ENCODE data around the gene FLVCR2. TPM values are rescaled to one million over a fixed set of nuclear protein-coding genes. Genes with fewer than 3 reads are reported as not detected.
A peak's percentile ranks its signal among the peaks of the same experiment; 100 is the strongest.

Gene FLVCR2
- total and polyA plus RNA-seq, 2 donors = 1.9 to 5.7 TPM

GRCh38 chr14:75539561-75540478, 38.6 kb upstream of the FLVCR2 start:
- no peak overlapping the region for H3K4me3 ChIP-seq (ENCODE audit: low read length in 2 of 2)

GRCh38 chr14:75540479-75540851, 38.0 kb upstream of the FLVCR2 start:
- Histone ChIP-seq H3K4me1 (ENCODE audit: control insufficient read depth in 2 of 2, insufficient read depth in 2 of 2, low read length in 2 of 2) (peaks cover 9 to 28% of the 10 kb centered on the region in 2 donors), H3K27ac (ENCODE audit: low read depth in 1 of 2, low read length in 1 of 2) (no peak overlapping the region), H3K4me3 (ENCODE audit: low read length in 2 of 2) (no peak overlapping the region), H3K27me3 (ENCODE audit: control insufficient read depth in 2 of 2, insufficient read depth in 1 of 2, low read length in 1 of 2) (no peaks in the 10 kb centered on the region), H3K36me3 (ENCODE audit: control insufficient read depth in 2 of 2, insufficient read depth in 2 of 2, low read length in 1 of 2) (peaks cover 0 to 2% of the 10 kb centered on the region in 2 donors), H3K9me3 (ENCODE audit: control insufficient read depth in 2 of 2, insufficient read depth in 1 of 2, low read length in 1 of 2) (no peaks in the 10 kb centered on the region)
- 92% methylated on average over 7 of the region's 7 CpGs for WGBS
- DNase-seq (ENCODE audit: low read depth in 6 of 9, low spot score in 9 of 9) = no peak

More at GRCh38 chr14:75539561-75540478, 38.6 kb upstream of the FLVCR2 start:
- DNase-seq (ENCODE audit: low read depth in 6 of 9, low spot score in 9 of 9) = no peak
- WGBS = 78% methylated on average over 17 of the region's 17 CpGs
- H3K9me3 ChIP-seq (ENCODE audit: control insufficient read depth in 2 of 2, insufficient read depth in 1 of 2, low read length in 1 of 2) = no peaks in the 10 kb centered on the region
- peaks cover 0 to 2% of the 10 kb centered on the region in 2 donors for H3K36me3 ChIP-seq (ENCODE audit: control insufficient read depth in 2 of 2, insufficient read depth in 2 of 2, low read length in 1 of 2)
- H3K27ac ChIP-seq (ENCODE audit: low read depth in 1 of 2, low read length in 1 of 2) = no peak overlapping the region
- H3K4me1 ChIP-seq (ENCODE audit: control insufficient read depth in 2 of 2, insufficient read depth in 2 of 2, low read length in 2 of 2) = peaks cover 9 to 28% of the 10 kb centered on the region in 2 donors
- no peaks in the 10 kb centered on the region for H3K27me3 ChIP-seq (ENCODE audit: control insufficient read depth in 2 of 2, insufficient read depth in 1 of 2, low read length in 1 of 2)

GRCh38 chr14:75542588-75543091, 35.8 kb upstream of the FLVCR2 start:
- 6% methylated on average over 10 of the region's 10 CpGs for WGBS
- DNase-seq (ENCODE audit: low read depth in 6 of 9, low spot score in 9 of 9) = peak in 4 of 9 donors; percentile 41 to 79 (median 57)
- H3K9me3 ChIP-seq (ENCODE audit: control insufficient read depth in 2 of 2, insufficient read depth in 1 of 2, low read length in 1 of 2) = no peaks in the 10 kb centered on the region
- H3K27ac ChIP-seq (ENCODE audit: low read depth in 1 of 2, low read length in 1 of 2) = peak overlapping the region; percentile 75 to 79
- peaks cover 9 to 28% of the 10 kb centered on the region in 2 donors for H3K4me1 ChIP-seq (ENCODE audit: control insufficient read depth in 2 of 2, insufficient read depth in 2 of 2, low read length in 2 of 2)
- H3K27me3 ChIP-seq (ENCODE audit: control insufficient read depth in 2 of 2, insufficient read depth in 1 of 2, low read length in 1 of 2) = no peaks in the 10 kb centered on the region
- peak overlapping the region; percentile 4 to 5 for H3K4me3 ChIP-seq (ENCODE audit: low read length in 2 of 2)
- peaks cover 0 to 2% of the 10 kb centered on the region in 2 donors for H3K36me3 ChIP-seq (ENCODE audit: control insufficient read depth in 2 of 2, insufficient read depth in 2 of 2, low read length in 1 of 2)

- 10% methylated on average over 4 of the region's 4 CpGs for whole genome bisulfite sequencing
- peaks cover 9 to 28% of the 10 kb centered on the region in 2 donors for H3K4me1 ChIP-seq (ENCODE audit: control insufficient read depth in 2 of 2, insufficient read depth in 2 of 2, low read length in 2 of 2)
- peak overlapping the region; percentile 75 to 79 for H3K27ac ChIP-seq (ENCODE audit: low read depth in 1 of 2, low read length in 1 of 2)
- DNase-seq (ENCODE audit: low read depth in 6 of 9, low spot score in 9 of 9) = peak in 2 of 9 donors; percentile 27 to 58
- no peaks in the 10 kb centered on the region for H3K27me3 ChIP-seq (ENCODE audit: control insufficient read depth in 2 of 2, insufficient read depth in 1 of 2, low read length in 1 of 2)
- H3K4me3 ChIP-seq (ENCODE audit: low read length in 2 of 2) = peak overlapping the region in 1 of 2 donors; percentile 5
- H3K36me3 ChIP-seq (ENCODE audit: control insufficient read depth in 2 of 2, insufficient read depth in 2 of 2, low read length in 1 of 2) = peaks cover 0 to 2% of the 10 kb centered on the region in 2 donors
- no peaks in the 10 kb centered on the region for H3K9me3 ChIP-seq (ENCODE audit: control insufficient read depth in 2 of 2, insufficient read depth in 1 of 2, low read length in 1 of 2)
Measured at GRCh38 chr14:75543253-75543652, 35.2 kb upstream of the FLVCR2 start.

GRCh38 chr14:75543786-75544185, 34.6 kb upstream of the FLVCR2 start:
- WGBS = 90% methylated on average over 2 of the region's 2 CpGs
- Histone ChIP-seq H3K36me3 (ENCODE audit: control insufficient read depth in 2 of 2, insufficient read depth in 2 of 2, low read length in 1 of 2) (peaks cover 0 to 2% of the 10 kb centered on the region in 2 donors), H3K4me1 (ENCODE audit: control insufficient read depth in 2 of 2, insufficient read depth in 2 of 2, low read length in 2 of 2) (peaks cover 9 to 28% of the 10 kb centered on the region in 2 donors), H3K9me3 (ENCODE audit: control insufficient read depth in 2 of 2, insufficient read depth in 1 of 2, low read length in 1 of 2) (no peaks in the 10 kb centered on the region), H3K27me3 (ENCODE audit: control insufficient read depth in 2 of 2, insufficient read depth in 1 of 2, low read length in 1 of 2) (no peaks in the 10 kb centered on the region), H3K4me3 (ENCODE audit: low read length in 2 of 2) (no peak overlapping the region), H3K27ac (ENCODE audit: low read depth in 1 of 2, low read length in 1 of 2) (no peak overlapping the region)
- DNase-seq (ENCODE audit: low read depth in 6 of 9, low spot score in 9 of 9) = no peak

- no peaks in the 10 kb centered on the region for H3K9me3 ChIP-seq (ENCODE audit: control insufficient read depth in 2 of 2, insufficient read depth in 1 of 2, low read length in 1 of 2)
- DNase-seq (ENCODE audit: low read depth in 6 of 9, low spot score in 9 of 9) = no peak
- H3K4me3 ChIP-seq (ENCODE audit: low read length in 2 of 2) = no peak overlapping the region
- 98% methylated on average over 13 of the region's 13 CpGs for WGBS
- peaks cover 9 to 21% of the 10 kb centered on the region in 2 donors for H3K4me1 ChIP-seq (ENCODE audit: control insufficient read depth in 2 of 2, insufficient read depth in 2 of 2, low read length in 2 of 2)
- H3K36me3 ChIP-seq (ENCODE audit: control insufficient read depth in 2 of 2, insufficient read depth in 2 of 2, low read length in 1 of 2) = no peaks in the 10 kb centered on the region
- no peaks in the 10 kb centered on the region for H3K27me3 ChIP-seq (ENCODE audit: control insufficient read depth in 2 of 2, insufficient read depth in 1 of 2, low read length in 1 of 2)
- H3K27ac ChIP-seq (ENCODE audit: low read depth in 1 of 2, low read length in 1 of 2) = no peak overlapping the region
Measured at GRCh38 chr14:75545907-75546306, 32.5 kb upstream of the FLVCR2 start.

- Histone ChIP-seq H3K36me3 (ENCODE audit: control insufficient read depth in 2 of 2, insufficient read depth in 2 of 2, low read length in 1 of 2) (no peaks in the 10 kb centered on the region), H3K9me3 (ENCODE audit: control insufficient read depth in 2 of 2, insufficient read depth in 1 of 2, low read length in 1 of 2) (no peaks in the 10 kb centered on the region), H3K4me3 (ENCODE audit: low read length in 2 of 2) (no peak overlapping the region), H3K4me1 (ENCODE audit: control insufficient read depth in 2 of 2, insufficient read depth in 2 of 2, low read length in 2 of 2) (peaks cover 2 to 11% of the 10 kb centered on the region in 2 donors), H3K27ac (ENCODE audit: low read depth in 1 of 2, low read length in 1 of 2) (no peak overlapping the region), H3K27me3 (ENCODE audit: control insufficient read depth in 2 of 2, insufficient read depth in 1 of 2, low read length in 1 of 2) (no peaks in the 10 kb centered on the region)
- 95% methylated on average over 11 of the region's 11 CpGs for WGBS
- no peak for DNase-seq (ENCODE audit: low read depth in 6 of 9, low spot score in 9 of 9)
Measured at GRCh38 chr14:75547552-75548250, 30.7 kb upstream of the FLVCR2 start.

- Histone ChIP-seq H3K4me3 (ENCODE audit: low read length in 2 of 2) (no peak overlapping the region), H3K9me3 (ENCODE audit: control insufficient read depth in 2 of 2, insufficient read depth in 1 of 2, low read length in 1 of 2) (no peaks in the 10 kb centered on the region), H3K27me3 (ENCODE audit: control insufficient read depth in 2 of 2, insufficient read depth in 1 of 2, low read length in 1 of 2) (no peaks in the 10 kb centered on the region), H3K36me3 (ENCODE audit: control insufficient read depth in 2 of 2, insufficient read depth in 2 of 2, low read length in 1 of 2) (no peaks in the 10 kb centered on the region), H3K4me1 (ENCODE audit: control insufficient read depth in 2 of 2, insufficient read depth in 2 of 2, low read length in 2 of 2) (peaks cover 0 to 2% of the 10 kb centered on the region in 2 donors), H3K27ac (ENCODE audit: low read depth in 1 of 2, low read length in 1 of 2) (no peak overlapping the region)
- WGBS = 91% methylated on average over 7 of the region's 7 CpGs
- DNase-seq (ENCODE audit: low read depth in 6 of 9, low spot score in 9 of 9) = no peak
Measured at GRCh38 chr14:75548544-75548943, 29.9 kb upstream of the FLVCR2 start.

- no peaks in the 10 kb centered on the region for H3K9me3 ChIP-seq (ENCODE audit: control insufficient read depth in 2 of 2, insufficient read depth in 1 of 2, low read length in 1 of 2)
- no peaks in the 10 kb centered on the region for H3K4me1 ChIP-seq (ENCODE audit: control insufficient read depth in 2 of 2, insufficient read depth in 2 of 2, low read length in 2 of 2)
- no peaks in the 10 kb centered on the region for H3K36me3 ChIP-seq (ENCODE audit: control insufficient read depth in 2 of 2, insufficient read depth in 2 of 2, low read length in 1 of 2)
- DNase-seq (ENCODE audit: low read depth in 6 of 9, low spot score in 9 of 9) = no peak
- WGBS = 87% methylated on average over 5 of the region's 5 CpGs
- H3K27me3 ChIP-seq (ENCODE audit: control insufficient read depth in 2 of 2, insufficient read depth in 1 of 2, low read length in 1 of 2) = no peaks in the 10 kb centered on the region
- no peak overlapping the region for H3K4me3 ChIP-seq (ENCODE audit: low read length in 2 of 2)
- H3K27ac ChIP-seq (ENCODE audit: low read depth in 1 of 2, low read length in 1 of 2) = no peak overlapping the region
Measured at GRCh38 chr14:75549169-75549568, 29.3 kb upstream of the FLVCR2 start.

Measured in thymus (tissue), 11 donors.